SIG-M5 treated with dmso at 0.1 percent for 504 hours (cell line): ENCODE measurements around the gene DNTT.

Experiments
- DNase-seq: peaks from one replicate; lab custom pipeline; 2025; ENCODE audit not compliant: unreplicated experiment; lab: John Stamatoyannopoulos, UW

Gene DNTT

DNA sequence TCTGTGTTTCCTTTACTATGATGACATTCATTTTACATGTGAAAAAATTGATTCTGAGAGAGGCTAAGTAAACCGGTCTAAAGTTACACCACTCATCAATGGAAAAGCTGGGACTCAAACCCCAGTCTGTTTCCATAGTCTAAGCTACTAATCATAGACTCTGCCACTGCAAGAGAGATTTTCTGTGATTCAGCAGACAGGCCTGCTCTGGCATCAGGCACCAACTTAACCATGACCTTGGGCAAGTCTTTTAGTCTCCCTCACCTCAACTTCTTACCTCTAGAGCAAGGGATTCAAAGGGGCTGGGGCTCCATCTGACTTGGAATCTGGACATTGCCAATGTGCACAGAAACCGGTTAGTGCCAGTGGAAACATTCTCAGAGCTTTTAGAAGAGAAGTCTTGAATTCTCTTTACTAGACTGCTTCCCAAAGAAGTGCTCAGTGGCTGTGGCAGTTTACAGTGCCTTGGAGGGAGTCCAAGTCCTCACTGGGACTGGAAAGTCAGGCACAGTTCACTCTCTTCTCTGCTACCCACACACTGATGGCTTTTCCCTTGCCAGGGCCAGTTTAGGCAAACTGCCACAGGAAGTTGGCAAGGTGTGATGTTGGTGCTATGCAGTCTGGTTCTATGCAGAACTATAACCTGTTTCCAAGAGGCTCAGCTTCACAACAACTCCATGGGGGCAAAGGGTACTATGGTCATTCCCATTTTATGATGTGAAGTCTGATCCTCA lies 28.4 kb upstream of the DNTT start:
- no peak for DNase-seq

DNA sequence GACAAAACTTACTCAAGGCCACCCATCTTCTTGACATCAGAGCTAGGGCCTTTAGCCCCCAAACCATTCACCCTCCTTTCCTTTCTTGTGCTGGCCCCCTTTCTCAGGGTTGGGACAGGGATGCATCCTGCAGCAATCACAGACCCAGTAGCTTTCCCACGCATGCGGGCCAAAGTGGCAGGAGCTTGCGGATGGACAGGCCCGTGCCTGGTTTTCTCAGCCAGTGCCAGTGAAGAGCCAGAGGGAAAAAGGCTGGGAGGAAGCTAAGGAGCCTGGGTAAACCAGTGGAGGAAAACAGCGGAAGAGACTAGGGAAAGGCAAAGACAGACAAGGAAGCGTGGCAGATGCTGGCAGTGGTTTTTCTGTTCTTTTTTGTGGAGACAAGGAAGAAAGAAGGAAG lies 27.8 kb upstream of the DNTT start:
- no peak for DNase-seq

DNA sequence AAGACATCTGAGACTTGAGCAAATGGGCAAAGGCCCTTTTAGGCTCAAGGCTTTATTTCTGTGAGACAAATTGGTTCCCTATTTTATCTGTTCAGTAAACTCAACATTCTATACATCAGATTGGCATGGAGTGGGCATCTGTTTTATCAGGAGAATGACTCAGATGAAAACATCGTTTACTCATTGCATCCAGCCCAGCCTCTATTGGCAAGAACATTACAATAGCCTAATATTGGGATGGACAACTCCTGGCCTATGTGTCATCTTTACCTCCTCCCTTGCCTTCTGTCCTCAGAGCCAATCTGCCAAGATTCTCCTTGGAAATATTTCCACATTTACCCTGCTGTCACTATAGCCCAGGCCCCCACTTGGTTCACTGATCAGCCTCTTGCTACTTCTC lies 27.4 kb upstream of the DNTT start:
- no peak for DNase-seq

DNA sequence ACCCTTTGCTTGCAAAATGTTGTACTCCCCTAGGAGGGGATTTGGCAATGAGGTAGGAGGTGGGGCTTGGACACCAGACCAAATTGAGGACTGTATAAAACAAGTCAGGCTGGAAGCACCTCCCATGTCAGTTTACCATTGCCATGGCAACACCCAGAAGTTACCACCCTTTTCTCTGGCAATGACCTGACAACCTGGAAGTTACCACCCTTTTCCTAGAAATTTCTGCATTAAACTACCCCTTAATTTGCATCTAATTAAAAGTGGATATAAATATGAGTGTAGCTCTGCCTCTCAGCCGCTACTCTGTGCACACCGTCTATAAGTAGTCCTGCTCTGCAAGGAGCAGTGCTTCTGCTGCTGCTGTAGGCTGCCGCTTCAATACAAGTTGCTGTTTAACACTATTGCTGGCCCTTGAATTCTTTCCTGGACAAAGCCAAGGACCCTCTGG lies 25.0 kb upstream of the DNTT start:
- DNase-seq: no peak

DNA sequence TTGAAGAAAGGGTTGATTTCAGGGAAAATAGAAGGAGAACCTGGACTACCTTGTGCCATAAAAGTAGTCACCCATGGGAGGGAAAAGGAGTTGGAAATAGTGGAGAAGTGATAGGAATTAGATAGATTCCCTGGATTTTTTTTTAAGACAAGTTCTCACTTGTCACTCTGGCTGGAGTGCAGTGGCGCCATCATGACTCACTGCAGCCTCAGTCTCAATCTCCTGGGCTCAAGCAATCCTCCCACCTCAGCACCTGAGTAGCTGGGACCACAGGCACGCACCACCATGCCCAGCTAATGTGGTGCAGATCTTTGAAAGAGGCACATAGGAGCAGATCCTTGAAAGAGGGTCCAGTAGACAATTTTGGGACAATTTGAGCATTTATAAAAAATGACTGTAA lies 23.4 kb upstream of the DNTT start:
- no peak for DNase-seq

DNA sequence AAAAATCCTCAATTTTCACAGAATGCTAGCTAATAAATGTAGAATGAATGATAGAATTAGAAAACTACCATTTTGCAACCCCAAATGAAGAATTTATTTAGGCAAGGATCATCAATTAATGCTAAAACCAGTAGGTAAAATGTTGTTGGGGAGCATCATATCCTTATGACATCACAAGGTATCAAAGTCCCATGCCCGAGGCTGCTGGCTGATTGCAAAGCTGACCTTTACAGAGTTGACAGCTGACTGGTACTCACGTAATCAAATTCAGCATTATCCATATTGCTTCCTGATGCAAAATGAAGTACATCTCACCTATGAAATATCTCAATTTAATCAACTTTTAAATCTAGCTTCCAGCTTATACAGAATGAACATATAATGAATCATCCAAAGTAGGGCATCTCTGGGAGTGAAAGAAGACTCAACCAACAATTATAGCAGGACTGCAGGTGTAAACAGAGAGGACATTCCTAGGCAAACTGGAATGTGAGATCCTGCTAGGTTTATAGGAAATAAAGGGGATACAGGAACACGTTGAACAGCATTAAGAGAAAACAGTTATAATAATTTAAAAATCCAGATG lies 22.7 kb upstream of the DNTT start:
- no peak for DNase-seq

DNA sequence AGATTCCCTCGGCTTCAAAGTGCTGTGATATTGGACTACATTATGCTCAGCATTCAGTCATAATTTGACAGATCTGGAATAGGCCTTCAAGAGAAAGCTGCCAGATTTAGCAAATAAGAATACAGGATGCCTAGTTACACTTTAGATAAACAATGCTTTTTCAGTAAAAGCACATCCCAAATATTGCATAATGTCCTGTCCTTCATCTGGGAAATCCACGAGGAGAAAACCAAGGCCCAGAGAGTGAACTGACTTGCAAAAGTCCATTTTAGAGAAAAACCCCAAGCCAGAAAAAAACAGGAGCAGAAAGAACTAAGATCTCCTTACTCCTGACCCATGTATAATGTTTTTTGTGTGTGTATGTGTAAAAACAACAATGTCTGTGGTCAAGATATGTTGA lies 20.9 kb upstream of the DNTT start:
- no peak for DNase-seq

DNA sequence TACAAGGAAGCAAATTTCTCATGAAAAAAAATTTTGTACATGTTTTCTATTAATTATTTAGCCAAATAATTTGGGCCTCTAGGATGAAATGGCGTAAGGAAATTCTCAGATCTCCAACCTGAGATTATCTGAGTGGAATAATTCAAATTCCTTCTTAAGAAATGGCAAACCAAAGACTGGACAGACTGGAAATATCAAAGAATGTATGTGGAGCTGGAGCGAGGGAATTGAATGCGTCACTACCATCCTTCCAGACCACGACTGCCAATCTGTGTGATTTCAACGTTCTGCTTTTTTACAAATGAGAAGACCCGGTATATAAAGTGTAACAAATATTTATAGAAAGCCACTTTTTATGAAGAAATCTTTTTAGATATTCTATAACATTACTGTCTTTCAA lies 20.5 kb upstream of the DNTT start:
- peak; percentile 14 for DNase-seq

DNA sequence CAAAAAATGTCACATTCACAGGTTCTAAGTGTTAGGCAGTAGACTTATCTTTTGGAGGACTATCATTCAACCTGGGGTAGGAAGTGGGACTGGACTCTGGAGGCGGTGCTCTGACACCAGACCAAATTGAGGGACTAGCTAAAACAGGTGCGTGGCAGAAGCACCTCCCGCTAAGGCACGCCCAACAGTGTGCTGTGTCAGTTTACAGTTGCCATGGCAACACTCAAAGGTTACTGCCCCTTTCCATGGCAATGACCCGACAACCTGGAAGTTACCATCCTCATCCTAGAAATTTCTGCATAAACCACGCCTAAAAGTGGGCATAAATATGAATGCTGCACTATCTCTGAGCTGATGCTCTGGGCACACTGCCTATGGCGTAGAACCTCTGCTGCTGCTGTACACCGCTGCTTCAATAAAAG lies 18.9 kb upstream of the DNTT start:
- no peak for DNase-seq

DNA sequence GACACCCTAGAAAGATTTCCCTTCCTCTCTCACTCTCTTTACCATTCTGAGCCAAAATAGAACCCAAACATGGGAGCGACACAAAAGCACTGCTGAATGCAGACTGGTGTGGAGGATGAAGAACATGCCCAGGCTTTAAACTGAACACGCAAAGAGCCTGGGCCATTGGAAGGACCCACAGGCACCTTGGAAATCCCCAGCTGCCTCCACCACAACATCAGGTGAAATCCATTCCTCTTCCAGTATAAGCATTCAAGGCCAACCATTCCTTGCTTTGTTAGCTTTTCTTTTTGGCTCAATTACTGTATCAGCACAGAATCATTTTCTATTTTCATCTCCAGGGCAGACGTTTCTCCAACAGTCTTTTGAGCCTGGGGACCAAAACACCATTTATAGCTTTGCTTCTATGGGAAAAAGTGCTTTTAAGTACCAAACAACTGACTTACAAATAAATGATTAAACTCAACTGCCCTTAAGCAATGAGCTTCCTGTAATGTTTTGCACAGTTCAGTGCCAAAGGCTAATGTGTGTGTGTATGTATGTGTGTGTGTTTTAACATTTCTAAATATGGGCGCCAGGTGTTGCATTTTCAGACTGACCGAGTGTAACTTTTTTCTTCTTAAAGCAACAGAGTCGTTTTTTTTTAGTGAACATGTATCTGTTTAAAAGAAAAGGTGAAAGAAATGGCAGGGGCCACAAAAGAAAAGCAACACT lies 16.7 kb upstream of the DNTT start:
- no peak for DNase-seq

DNA sequence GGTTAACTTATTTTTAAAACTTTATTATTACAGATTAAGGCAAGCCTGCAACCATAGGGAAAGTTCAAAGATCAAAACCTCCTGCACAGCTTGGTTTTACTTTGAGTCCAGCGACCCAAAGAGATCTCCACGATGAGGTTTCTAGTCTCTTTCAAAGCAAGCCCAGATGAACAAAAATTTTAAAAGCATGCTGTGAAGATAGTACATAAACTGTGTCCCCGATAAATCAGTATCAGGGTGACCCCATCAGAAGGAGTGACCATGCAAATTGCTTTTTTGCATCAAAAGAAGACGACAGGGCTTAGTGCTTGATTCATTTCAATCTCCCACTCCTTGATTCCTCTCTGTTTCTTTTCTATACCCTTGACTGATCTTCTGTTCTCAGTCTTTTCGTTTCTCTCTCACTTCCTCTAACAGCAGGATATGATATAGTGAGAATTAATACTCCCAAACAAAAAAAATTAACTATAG lies 16.0 kb upstream of the DNTT start:
- no peak for DNase-seq

DNA sequence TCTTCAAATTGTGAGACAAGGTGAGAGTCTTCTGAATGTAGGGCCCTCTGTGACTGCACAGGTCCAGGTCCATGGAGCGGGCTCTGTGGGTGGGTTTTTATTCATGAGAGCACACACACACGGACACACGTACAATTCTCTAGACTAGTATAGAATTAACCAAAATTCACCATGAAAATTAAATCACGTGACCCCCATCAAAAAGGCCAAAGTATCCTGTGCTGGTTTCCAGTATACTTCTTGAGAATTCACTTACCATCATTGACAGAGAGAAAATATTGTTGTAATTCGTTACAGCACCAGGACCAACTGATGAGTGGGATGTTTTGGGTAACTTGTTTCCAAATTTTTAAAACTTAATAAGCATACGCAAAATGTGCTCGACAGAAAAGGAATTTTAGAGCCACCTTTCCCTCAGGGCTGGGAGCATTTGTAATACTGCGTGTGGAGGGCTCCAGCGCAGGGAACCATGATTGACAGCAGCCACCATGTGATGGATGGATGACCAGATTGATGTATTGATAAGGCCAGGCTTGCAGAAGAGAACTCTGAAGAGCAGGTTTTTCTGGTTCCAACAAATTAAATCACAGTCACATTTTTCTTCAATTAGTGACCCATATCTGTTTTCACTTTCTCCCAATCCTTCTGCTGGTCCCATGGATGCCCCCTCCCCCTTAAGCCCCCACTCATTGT lies 14.9 kb upstream of the DNTT start:
- no peak for DNase-seq

DNA sequence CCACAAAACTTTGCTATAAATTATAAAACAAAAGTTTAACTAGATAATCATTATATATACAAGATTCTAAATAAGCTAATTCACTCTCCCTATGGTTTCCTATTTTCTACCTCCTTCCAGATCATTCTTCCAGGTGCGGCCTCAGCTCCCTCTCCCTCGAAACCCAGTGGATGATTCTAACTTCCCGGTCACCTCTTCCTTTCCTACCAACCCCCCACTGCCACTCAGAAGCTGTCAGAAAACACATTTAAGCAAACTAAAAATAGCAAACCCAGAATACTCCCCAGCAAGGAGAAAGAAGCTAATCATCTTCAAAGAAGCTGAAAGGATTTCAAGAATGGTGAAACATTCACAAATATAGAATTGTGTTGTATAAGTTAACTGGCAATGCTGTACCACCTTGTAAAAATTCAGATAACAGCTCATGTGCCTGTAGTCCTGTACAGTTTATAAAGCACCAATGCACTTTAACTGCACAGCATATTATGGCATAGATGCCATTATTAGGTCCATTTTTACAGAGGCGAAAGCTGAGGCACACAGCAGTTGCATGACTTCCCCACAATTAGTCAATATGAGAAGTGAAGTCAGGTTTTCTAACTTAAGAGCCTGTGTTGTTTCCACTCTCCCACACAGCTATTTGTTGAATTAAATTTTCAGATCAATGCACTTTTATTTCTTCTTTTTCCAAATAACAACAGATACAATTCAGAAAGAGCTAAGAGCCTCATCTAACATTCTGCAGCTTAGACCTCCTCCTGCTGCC lies 13.7 kb upstream of the DNTT start:
- no peak for DNase-seq

DNA sequence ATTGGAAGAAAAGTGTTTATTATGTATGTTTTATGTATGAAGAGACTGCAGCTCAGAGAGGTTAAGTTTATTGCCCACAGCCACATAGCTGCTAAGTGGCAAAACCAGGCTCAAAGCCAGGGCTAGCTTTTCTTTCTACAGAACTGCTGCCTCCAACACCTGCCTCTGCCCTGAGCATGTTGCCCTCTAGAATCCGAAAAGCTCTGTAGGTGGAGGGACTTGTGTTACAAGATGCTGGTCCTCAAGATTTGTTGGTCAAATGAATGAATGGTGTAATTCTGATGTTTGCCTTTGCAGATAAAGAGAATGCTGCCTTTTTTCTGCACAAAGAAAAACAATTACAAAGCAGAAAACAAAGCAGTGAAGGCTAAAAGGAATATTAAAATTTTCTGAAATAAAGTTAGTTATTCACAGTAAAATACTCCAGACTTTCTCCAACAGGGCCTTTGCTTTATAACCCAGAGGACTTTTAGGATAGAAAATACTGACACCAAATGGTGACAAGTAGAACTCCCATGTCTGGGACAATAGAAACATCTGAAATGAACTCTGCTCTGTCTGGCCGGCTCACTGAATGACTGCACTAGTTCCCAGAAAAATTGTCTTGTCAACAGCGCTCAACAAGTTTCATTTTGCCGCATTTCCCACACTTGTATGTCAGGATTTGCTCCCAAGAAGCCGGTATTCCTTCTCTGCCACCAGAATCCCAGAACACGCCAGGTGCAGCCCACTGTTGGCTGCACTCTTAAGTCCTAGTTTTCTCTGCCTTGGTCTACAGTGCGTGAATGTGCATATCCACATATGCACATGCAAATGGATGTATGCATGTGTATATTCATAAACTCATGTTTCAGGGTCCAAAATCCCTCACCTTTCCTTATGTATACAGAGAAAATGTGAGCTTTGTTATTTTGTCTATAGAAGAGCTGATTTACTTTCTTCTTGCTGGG lies 11.0 kb upstream of the DNTT start:
- DNase-seq: peak; percentile 64

DNA sequence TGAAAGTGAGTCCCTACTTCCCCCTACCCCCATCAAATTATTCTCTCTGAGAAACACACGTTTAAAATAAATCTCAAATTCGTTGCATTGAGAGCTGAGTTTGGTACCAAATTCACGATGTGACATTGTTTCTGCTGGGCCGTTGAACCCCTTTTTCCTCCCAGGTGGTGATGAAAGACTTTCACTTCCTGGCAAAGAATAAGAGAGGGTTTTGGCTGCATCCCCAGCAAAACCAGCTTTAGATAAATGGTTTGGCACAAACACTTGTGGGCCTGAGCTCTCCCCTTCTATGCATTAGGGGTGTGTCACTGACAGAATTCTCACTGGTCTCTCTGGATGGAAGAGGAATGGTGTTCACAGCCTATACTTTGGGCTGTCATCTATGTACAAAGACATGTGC lies 8.8 kb upstream of the DNTT start:
- DNase-seq: no peak

DNA sequence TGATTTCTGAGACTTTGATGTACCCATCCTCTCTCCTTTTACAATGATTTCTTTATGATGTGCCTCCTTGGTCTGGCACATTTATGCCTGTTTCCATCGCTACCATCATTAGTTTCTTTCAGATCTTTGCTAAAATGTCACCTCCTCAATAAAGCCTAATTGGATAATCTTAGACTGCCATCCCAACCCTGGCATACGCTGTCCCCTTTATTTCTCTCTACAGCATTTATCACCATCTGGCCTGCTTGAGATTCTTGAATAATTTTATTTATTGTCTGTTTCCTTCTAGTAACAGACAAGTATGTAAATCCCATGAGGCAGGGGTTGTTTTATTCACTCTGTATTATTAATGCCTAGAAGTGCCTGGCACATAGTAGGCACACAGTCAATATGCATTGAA lies 6.7 kb upstream of the DNTT start:
- DNase-seq: no peak

DNA sequence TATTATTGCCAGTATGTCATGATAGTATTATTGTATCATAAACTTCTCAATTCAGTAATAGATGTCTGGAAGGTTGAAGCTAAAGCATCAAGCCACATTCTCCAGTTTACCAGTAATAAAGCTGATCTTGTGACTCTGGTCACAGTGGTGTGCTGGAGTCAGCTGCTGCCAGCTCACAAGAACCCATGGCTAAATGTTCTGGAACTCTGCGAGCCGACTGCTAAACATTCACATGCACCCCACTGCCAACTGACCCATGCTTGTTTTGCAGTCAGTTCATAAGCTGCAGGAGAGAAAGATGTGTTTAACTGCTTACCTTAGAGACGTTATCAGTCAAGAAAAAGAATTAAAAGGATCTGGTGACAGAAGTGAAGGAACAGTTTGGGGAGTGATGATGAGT lies 5.9 kb upstream of the DNTT start:
- no peak for DNase-seq

DNA sequence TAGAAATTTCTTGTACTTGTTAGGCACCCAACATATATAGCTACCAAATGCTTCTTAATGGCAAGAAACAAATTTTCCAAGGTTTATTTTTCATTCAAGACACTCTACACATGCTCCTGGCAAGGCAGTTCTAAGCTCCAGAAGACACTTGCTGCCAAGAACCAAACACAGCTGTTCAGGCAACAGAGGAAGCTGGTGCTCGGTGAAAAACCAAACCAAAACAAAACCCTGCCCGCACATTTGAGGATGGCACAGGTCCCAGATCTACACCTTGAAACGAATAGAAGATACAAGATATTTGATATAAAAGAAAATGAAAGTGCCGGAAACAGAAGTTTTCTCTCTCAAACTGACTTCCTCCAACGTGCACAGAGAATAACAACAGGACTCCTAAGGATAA lies 4.9 kb upstream of the DNTT start:
- DNase-seq: no peak

DNA sequence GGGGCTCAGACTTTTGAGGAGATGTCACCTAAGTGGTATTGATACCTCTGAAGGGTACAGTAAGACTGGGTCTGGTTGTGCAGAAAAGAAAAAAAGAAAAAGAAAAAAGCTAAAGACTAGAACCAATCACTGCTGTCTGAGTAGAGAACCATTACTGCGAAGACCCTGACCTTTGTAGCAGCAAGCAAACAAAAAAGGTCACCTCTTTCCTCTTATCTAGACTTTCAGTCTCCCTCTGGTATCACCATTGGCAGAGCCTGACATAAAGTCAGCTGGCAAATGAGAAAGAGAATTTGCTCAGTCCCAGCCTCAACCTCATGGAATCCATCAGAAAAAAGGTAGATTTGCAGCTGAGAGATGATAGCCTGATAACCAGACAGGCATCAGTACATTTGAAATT lies 2.6 kb upstream of the DNTT start:
- DNase-seq: no peak

DNA sequence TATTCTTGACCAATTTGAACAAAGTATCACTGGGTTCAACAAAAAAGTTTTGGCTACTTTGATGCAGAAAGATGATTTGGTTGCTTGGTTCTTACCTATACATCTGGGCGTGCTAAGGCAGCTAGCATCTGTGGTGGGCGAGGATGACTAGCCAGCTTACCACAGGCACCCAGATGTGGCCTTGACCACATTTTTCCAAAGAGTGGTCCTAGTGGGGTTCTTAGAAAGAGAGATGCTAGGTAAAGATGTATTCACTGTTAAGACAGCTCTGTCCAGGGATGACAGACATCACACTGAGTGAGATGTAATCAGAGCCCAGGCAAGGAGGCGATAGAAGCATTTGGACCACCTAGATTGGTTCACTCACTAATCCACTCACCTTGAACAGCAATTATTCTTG lies 785 bp downstream of the DNTT start:
- DNase-seq: no peak
